GM23248 (cell line): ENCODE data around the gene PSD4.

ENCODE experiments used
- EZH2 ChIP-seq: fragments of 200-600 bp; sonication (generic); IDR thresholded peaks from 2 replicates; pipeline ENCODE4 v1.6.1; 2018; ENCODE audit warnings: antibody characterized with exemption, mild to moderate bottlenecking; ENCODE audit not compliant: insufficient read depth, poor library complexity, severe bottlenecking
- EZH2phosphoT487 ChIP-seq: fragments of 200-600 bp; sonication (generic); IDR thresholded peaks from 2 replicates; pipeline ENCODE4 v1.6.1; 2018; ENCODE audit warnings: antibody characterized with exemption, moderate library complexity, mild to moderate bottlenecking, low read depth; ENCODE audit not compliant: insufficient read depth

GRCh38 chr2:113164930-113165585, 8.7 kb upstream of the PSD4 start:
- TF ChIP-seq EZH2phosphoT487 (no peak), EZH2 (no peak)
